Measurements from ENCODE around the gene EMILIN2. TPM values are rescaled to one million over a fixed set of nuclear protein-coding genes. Genes with fewer than 3 reads are reported as not detected.

Gene EMILIN2
- total RNA-seq, 5 donors from 2014 or later (not counting 1 experiment from before 2014, with no cell fraction given): 3.3 to 19.2 (median 15.0) TPM

- peaks cover 16 to 33% (median 29%) of the 10 kb centered on the region in 3 donors for H3K4me1 Mint-ChIP-seq
- no peaks in the 10 kb centered on the region for H3K9me3 Mint-ChIP-seq
- POLR2A ChIA-PET: interaction anchor here (0.6 to 0.7 kb wide), 3 partner anchors 55 to 571 kb away, joined by 4 to 5 read pairs (median 5); no protein-coding TSS in a partner anchor
- H3K27ac Mint-ChIP-seq: no peak overlapping the region
- CTCF ChIA-PET: no interaction called here
- ATAC-seq (replicated peaks in 1 of 4): no peak
- no peaks in the 10 kb centered on the region for H3K27me3 Mint-ChIP-seq
- H3K4me3 ChIP-seq (ENCODE audit: control insufficient read depth in 1 of 2, extremely low read depth in 1 of 2, low read length in 1 of 2): no peak overlapping the region
- no peak overlapping the region for H3K27ac ChIP-seq (ENCODE audit: low read length)
- H3K4me3 Mint-ChIP-seq: no peak overlapping the region
- no peak for DNase-seq
- H3K36me3 Mint-ChIP-seq: peaks cover 4% of the 10 kb centered on the region
- 100% methylated on average over 2 of the region's 4 CpGs for WGBS (ENCODE audit: insufficient coverage)
- H3K9me3 ChIP-seq: no peaks in the 10 kb centered on the region
- no peaks in the 10 kb centered on the region for H3K36me3 ChIP-seq (ENCODE audit: control insufficient read depth in 2 of 2, extremely low read depth in 1 of 2, insufficient read depth in 1 of 2, low read length in 1 of 2)
- peaks cover 13 to 14% of the 10 kb centered on the region in 2 experiments for H3K4me1 ChIP-seq (ENCODE audit: control insufficient read depth in 1 of 2, extremely low read depth in 1 of 2, insufficient read depth in 2 of 2, low read length in 2 of 2)
- H3K27me3 ChIP-seq (replicated peaks in 1 of 2; ENCODE audit: control insufficient read depth in 2 of 2, extremely low read depth in 1 of 2, insufficient read depth in 2 of 2, low read length in 1 of 2): no peaks in the 10 kb centered on the region
These were observed 50.2 kb downstream of the EMILIN2 start for GRCh38 chr18:2896990-2897389.

GRCh38 chr18:2897448-2898185, 50.8 kb downstream of the EMILIN2 start:
- no peak overlapping the region for H3K27ac ChIP-seq (ENCODE audit: low read length)
- ATAC-seq (replicated peaks in 1 of 4): no peak
- H3K36me3 ChIP-seq (ENCODE audit: control insufficient read depth in 2 of 2, extremely low read depth in 1 of 2, insufficient read depth in 1 of 2, low read length in 1 of 2): no peaks in the 10 kb centered on the region
- H3K27ac Mint-ChIP-seq: no peak overlapping the region
- WGBS (ENCODE audit: insufficient coverage): 100% methylated on average over 3 of the region's 12 CpGs
- H3K36me3 Mint-ChIP-seq: peaks cover 4% of the 10 kb centered on the region
- H3K4me3 ChIP-seq (ENCODE audit: control insufficient read depth in 1 of 2, extremely low read depth in 1 of 2, low read length in 1 of 2): no peak overlapping the region
- peaks cover 11 to 27% (median 23%) of the 10 kb centered on the region in 3 donors for H3K4me1 Mint-ChIP-seq
- H3K4me1 ChIP-seq (ENCODE audit: control insufficient read depth in 1 of 2, extremely low read depth in 1 of 2, insufficient read depth in 2 of 2, low read length in 2 of 2): peaks cover 8 to 11% of the 10 kb centered on the region in 2 experiments
- no peaks in the 10 kb centered on the region for H3K9me3 Mint-ChIP-seq
- no peak for DNase-seq
- no peak overlapping the region for H3K4me3 Mint-ChIP-seq
- H3K9me3 ChIP-seq: no peaks in the 10 kb centered on the region
- no peaks in the 10 kb centered on the region for H3K27me3 Mint-ChIP-seq
- ChIA-PET CTCF (interaction anchor here in 1 of 2 donors (0.5 kb wide), 1 partner anchor 50 kb away, joined by 5 read pairs; the partner anchor contains the start of gene EMILIN2), POLR2A (interaction anchor here (0.6 to 0.7 kb wide), 3 partner anchors 54 to 570 kb away, joined by 4 to 5 read pairs (median 5); no protein-coding TSS in a partner anchor)
- no peaks in the 10 kb centered on the region for H3K27me3 ChIP-seq (replicated peaks in 1 of 2; ENCODE audit: control insufficient read depth in 2 of 2, extremely low read depth in 1 of 2, insufficient read depth in 2 of 2, low read length in 1 of 2)

GRCh38 chr18:2898186-2898640, 51.4 kb downstream of the EMILIN2 start:
- WGBS (ENCODE audit: insufficient coverage): 100% methylated on average over 1 of the region's 6 CpGs
- no peak overlapping the region for H3K27ac Mint-ChIP-seq
- POLR2A ChIA-PET: interaction anchor here in 1 of 2 donors (0.9 kb wide), 1 partner anchor 8 kb away, joined by 3 read pairs; no protein-coding TSS in a partner anchor
- H3K27ac ChIP-seq (ENCODE audit: low read length): no peak overlapping the region
- H3K9me3 ChIP-seq: no peaks in the 10 kb centered on the region
- H3K4me3 Mint-ChIP-seq: no peak overlapping the region
- no peak overlapping the region for H3K4me3 ChIP-seq (ENCODE audit: control insufficient read depth in 1 of 2, extremely low read depth in 1 of 2, low read length in 1 of 2)
- H3K4me1 Mint-ChIP-seq: peaks cover 11 to 21% (median 17%) of the 10 kb centered on the region in 3 donors
- H3K36me3 ChIP-seq (ENCODE audit: control insufficient read depth in 2 of 2, extremely low read depth in 1 of 2, insufficient read depth in 1 of 2, low read length in 1 of 2): no peaks in the 10 kb centered on the region
- peaks cover 5 to 11% of the 10 kb centered on the region in 2 experiments for H3K4me1 ChIP-seq (ENCODE audit: control insufficient read depth in 1 of 2, extremely low read depth in 1 of 2, insufficient read depth in 2 of 2, low read length in 2 of 2)
- H3K27me3 Mint-ChIP-seq: no peaks in the 10 kb centered on the region
- DNase-seq (no peak), ATAC-seq (replicated peaks in 1 of 4) (no peak)
- H3K9me3 Mint-ChIP-seq: no peaks in the 10 kb centered on the region
- peaks cover 4% of the 10 kb centered on the region for H3K36me3 Mint-ChIP-seq
- CTCF ChIA-PET: interaction anchor here (0.5 to 0.6 kb wide), 2 partner anchors 51 to 87 kb away, joined by 3 to 5 read pairs; partner anchors contain the start of gene EMILIN2 (in 1 of the 2)
- H3K27me3 ChIP-seq (replicated peaks in 1 of 2; ENCODE audit: control insufficient read depth in 2 of 2, extremely low read depth in 1 of 2, insufficient read depth in 2 of 2, low read length in 1 of 2): no peaks in the 10 kb centered on the region

- no peak overlapping the region for H3K4me3 ChIP-seq (ENCODE audit: control insufficient read depth in 1 of 2, extremely low read depth in 1 of 2, low read length in 1 of 2)
- 82% methylated on average over 6 of the region's 8 CpGs for WGBS (ENCODE audit: insufficient coverage)
- CTCF ChIA-PET: no interaction called here
- H3K27me3 ChIP-seq (replicated peaks in 1 of 2; ENCODE audit: control insufficient read depth in 2 of 2, extremely low read depth in 1 of 2, insufficient read depth in 2 of 2, low read length in 1 of 2): no peaks in the 10 kb centered on the region
- peaks cover 2 to 8% of the 10 kb centered on the region in 2 experiments for H3K4me1 ChIP-seq (ENCODE audit: control insufficient read depth in 1 of 2, extremely low read depth in 1 of 2, insufficient read depth in 2 of 2, low read length in 2 of 2)
- Mint-ChIP-seq H3K4me3 (no peak overlapping the region), H3K9me3 (no peaks in the 10 kb centered on the region), H3K27me3 (no peaks in the 10 kb centered on the region), H3K27ac (no peak overlapping the region), H3K36me3 (no peaks in the 10 kb centered on the region), H3K4me1 (peaks cover 8 to 13% (median 12%) of the 10 kb centered on the region in 3 donors)
- H3K9me3 ChIP-seq: no peaks in the 10 kb centered on the region
- no peak for ATAC-seq (replicated peaks in 1 of 4)
- POLR2A ChIA-PET: no interaction called here
- H3K36me3 ChIP-seq (ENCODE audit: control insufficient read depth in 2 of 2, extremely low read depth in 1 of 2, insufficient read depth in 1 of 2, low read length in 1 of 2): no peaks in the 10 kb centered on the region
- no peak for DNase-seq
- no peak overlapping the region for H3K27ac ChIP-seq (ENCODE audit: low read length)
These were observed 54.0 kb downstream of the EMILIN2 start for GRCh38 chr18:2900684-2901422.

GRCh38 chr18:2901423-2901985, 54.7 kb downstream of the EMILIN2 start:
- no peak overlapping the region for H3K4me3 Mint-ChIP-seq
- POLR2A ChIA-PET: no interaction called here

GRCh38 chr18:2902327-2902726, 55.5 kb downstream of the EMILIN2 start:
- Histone ChIP-seq H3K4me1 (ENCODE audit: control insufficient read depth in 1 of 2, extremely low read depth in 1 of 2, insufficient read depth in 2 of 2, low read length in 2 of 2) (peaks cover 4 to 15% of the 10 kb centered on the region in 2 experiments), H3K27me3 (replicated peaks in 1 of 2; ENCODE audit: control insufficient read depth in 2 of 2, extremely low read depth in 1 of 2, insufficient read depth in 2 of 2, low read length in 1 of 2) (no peaks in the 10 kb centered on the region), H3K36me3 (ENCODE audit: control insufficient read depth in 2 of 2, extremely low read depth in 1 of 2, insufficient read depth in 1 of 2, low read length in 1 of 2) (no peaks in the 10 kb centered on the region), H3K27ac (ENCODE audit: low read length) (no peak overlapping the region), H3K4me3 (ENCODE audit: control insufficient read depth in 1 of 2, extremely low read depth in 1 of 2, low read length in 1 of 2) (no peak overlapping the region), H3K9me3 (no peaks in the 10 kb centered on the region)
- Mint-ChIP-seq H3K4me1 (peaks cover 10 to 16% (median 16%) of the 10 kb centered on the region in 3 donors), H3K27ac (no peak overlapping the region), H3K9me3 (no peaks in the 10 kb centered on the region), H3K36me3 (no peaks in the 10 kb centered on the region), H3K27me3 (no peaks in the 10 kb centered on the region), H3K4me3 (no peak overlapping the region)
- ATAC-seq (replicated peaks in 1 of 4) (no peak), DNase-seq (no peak)
- ChIA-PET CTCF (interaction anchor here in 1 of 2 donors (1.1 kb wide), 1 partner anchor 12 kb away, joined by 5 read pairs; no protein-coding TSS in a partner anchor), POLR2A (no interaction called here)
- WGBS (ENCODE audit: insufficient coverage): 96% methylated on average over 7 of the region's 7 CpGs

More at GRCh38 chr18:2901423-2901985, 54.7 kb downstream of the EMILIN2 start:
- H3K9me3 ChIP-seq: no peaks in the 10 kb centered on the region
- ATAC-seq (replicated peaks in 1 of 4) (no peak), DNase-seq (no peak)
- no peak overlapping the region for H3K4me3 ChIP-seq (ENCODE audit: control insufficient read depth in 1 of 2, extremely low read depth in 1 of 2, low read length in 1 of 2)
- CTCF ChIA-PET: no interaction called here
- H3K27me3 ChIP-seq (replicated peaks in 1 of 2; ENCODE audit: control insufficient read depth in 2 of 2, extremely low read depth in 1 of 2, insufficient read depth in 2 of 2, low read length in 1 of 2): no peaks in the 10 kb centered on the region
- H3K27ac Mint-ChIP-seq: no peak overlapping the region
- H3K9me3 Mint-ChIP-seq: no peaks in the 10 kb centered on the region
- no peaks in the 10 kb centered on the region for H3K36me3 ChIP-seq (ENCODE audit: control insufficient read depth in 2 of 2, extremely low read depth in 1 of 2, insufficient read depth in 1 of 2, low read length in 1 of 2)
- no peaks in the 10 kb centered on the region for H3K36me3 Mint-ChIP-seq
- H3K4me1 ChIP-seq (ENCODE audit: control insufficient read depth in 1 of 2, extremely low read depth in 1 of 2, insufficient read depth in 2 of 2, low read length in 2 of 2): peaks cover 2 to 11% of the 10 kb centered on the region in 2 experiments
- 90% methylated on average over 13 of the region's 14 CpGs for WGBS (ENCODE audit: insufficient coverage)
- no peaks in the 10 kb centered on the region for H3K27me3 Mint-ChIP-seq
- H3K27ac ChIP-seq (ENCODE audit: low read length): no peak overlapping the region
- peaks cover 8 to 13% (median 13%) of the 10 kb centered on the region in 3 donors for H3K4me1 Mint-ChIP-seq
